Activated naive CD4-positive, alpha-beta T cell treated with anti-CD3 and anti-CD28 coated beads, Interleukin-2, amount 50 U/mL, for 24 hours (primary cell): ENCODE data around the gene GRID2.
"Not testable (repeated sequence)": the region's sequence is repeated elsewhere in the genome, so short reads cannot be mapped to it uniquely, and the experiment has no call there.

Experiments
- H3K27ac Mint-ChIP-seq: one replicate; pipeline ENCODE4 v1.8.0; 2021; ENCODE audit warnings: mild to moderate bottlenecking, mixed read lengths
- H3K27me3 Mint-ChIP-seq: one replicate; pipeline ENCODE4 v1.8.0; 2021; ENCODE audit warnings: mixed read lengths
- H3K36me3 Mint-ChIP-seq: one replicate; pipeline ENCODE4 v1.8.0; 2021; ENCODE audit warnings: mixed read lengths
- H3K4me1 Mint-ChIP-seq: one replicate; pipeline ENCODE4 v1.8.0; 2021; ENCODE audit warnings: mixed read lengths
- H3K4me3 Mint-ChIP-seq: one replicate; pipeline ENCODE4 v1.8.0; 2021; ENCODE audit warnings: mild to moderate bottlenecking, mixed read lengths
- H3K9me3 Mint-ChIP-seq: one replicate; pipeline ENCODE4 v1.8.0; 2021; ENCODE audit warnings: mixed read lengths

GRID2 gene

DNA sequence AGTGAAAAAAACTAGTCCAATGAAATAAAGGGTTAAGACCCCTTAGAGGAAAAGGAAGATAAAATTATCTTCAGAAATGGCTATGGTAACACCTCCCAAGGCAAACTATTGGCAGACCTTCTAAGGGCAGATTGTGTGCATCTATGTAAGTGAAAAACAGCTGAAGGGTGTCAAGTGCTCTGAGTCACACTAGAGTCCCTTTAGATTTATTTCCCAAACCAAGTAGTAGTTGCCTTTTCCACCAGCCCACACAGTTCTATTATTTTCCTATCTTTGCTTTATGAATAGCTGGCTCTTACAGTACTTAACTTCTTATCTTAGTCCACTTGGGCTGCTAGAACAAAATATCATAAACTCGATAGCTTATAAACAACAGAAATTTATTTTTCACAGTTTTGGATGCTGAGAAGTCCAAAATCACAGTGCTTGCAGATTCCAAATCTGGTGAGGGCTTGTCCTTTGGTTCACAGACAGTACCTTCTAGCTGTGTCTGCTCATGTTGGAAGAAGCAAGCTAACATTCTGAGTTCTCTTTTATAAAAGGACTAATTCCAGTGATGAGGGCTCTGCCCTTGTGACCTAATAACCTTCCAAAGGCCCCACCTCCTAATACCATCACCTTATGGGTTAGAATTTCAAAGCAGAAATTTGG lies 143.6 kb downstream of the GRID2 start:
- H3K4me1 Mint-ChIP-seq, result no peaks in the 10 kb centered on the region
- no peak overlapping the region for H3K4me3 Mint-ChIP-seq
- H3K27ac Mint-ChIP-seq, result no peak overlapping the region
- peaks cover 7% of the 10 kb centered on the region for H3K9me3 Mint-ChIP-seq
- H3K27me3 Mint-ChIP-seq, result no peaks in the 10 kb centered on the region
- no peaks in the 10 kb centered on the region for H3K36me3 Mint-ChIP-seq

DNA sequence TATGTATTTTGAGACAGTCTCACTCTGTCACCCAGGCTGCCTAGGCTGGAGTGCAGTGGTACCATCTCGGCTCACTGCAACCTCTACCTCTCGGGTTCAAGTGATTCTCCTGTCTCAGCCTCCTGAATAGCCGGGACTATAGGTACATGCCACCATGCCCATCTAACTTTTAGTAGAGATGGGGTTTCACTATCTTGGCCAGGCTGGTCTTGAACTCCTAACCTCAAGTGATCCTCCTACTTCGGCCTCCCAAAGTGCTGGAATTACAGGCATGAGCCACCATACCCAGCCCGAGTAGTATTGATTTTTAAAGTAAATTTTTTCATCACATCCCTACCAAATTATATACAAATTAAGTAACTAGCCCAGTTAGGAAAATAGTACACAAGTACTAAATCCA lies 144.4 kb downstream of the GRID2 start:
- not testable (repeated sequence) for H3K4me1 Mint-ChIP-seq, H3K9me3 Mint-ChIP-seq, H3K4me3 Mint-ChIP-seq, H3K27ac Mint-ChIP-seq, H3K27me3 Mint-ChIP-seq, H3K36me3 Mint-ChIP-seq

DNA sequence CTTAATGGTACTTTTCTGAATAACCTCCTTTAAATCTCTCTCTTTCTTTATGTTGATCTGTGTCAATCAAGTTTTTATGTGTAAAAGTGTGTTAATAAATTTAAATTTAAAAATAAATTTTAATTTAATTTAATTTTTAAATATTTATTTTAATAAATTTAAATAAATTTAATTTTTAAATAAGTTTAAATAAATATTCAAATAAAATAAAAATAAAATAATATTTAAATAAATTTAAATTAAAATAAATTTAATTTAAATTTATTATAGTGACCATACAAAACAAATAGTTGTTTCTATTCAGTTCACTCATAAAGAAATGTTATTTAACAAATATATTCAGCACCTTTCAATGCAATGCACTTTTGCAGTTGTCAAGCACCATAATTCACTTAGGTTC lies 146.9 kb downstream of the GRID2 start:
- no peaks in the 10 kb centered on the region for H3K9me3 Mint-ChIP-seq
- no peaks in the 10 kb centered on the region for H3K36me3 Mint-ChIP-seq
- no peaks in the 10 kb centered on the region for H3K27me3 Mint-ChIP-seq
- H3K27ac Mint-ChIP-seq, result no peak overlapping the region
- H3K4me3 Mint-ChIP-seq, result no peak overlapping the region
- H3K4me1 Mint-ChIP-seq, result no peaks in the 10 kb centered on the region

DNA sequence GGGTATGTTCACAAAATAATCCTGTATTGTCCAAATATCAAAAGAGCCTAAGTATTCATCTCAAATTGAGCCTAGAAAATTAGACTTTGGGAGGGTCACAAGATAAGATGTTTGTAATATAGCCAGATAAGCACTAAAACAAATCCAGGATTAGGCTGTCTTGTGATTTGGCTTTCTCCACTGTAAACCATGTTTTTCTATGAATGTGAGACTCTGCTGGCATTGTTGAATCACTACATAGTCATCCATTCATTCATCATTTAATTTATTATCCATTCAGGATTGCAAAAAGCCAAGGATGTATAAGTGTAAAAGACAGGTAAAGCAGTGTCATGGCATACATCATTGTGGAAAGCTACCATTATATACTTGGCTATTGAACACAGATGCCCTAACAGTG lies 148.0 kb downstream of the GRID2 start:
- Mint-ChIP-seq H3K4me3 (no peak overlapping the region), H3K27me3 (no peaks in the 10 kb centered on the region), H3K9me3 (no peaks in the 10 kb centered on the region), H3K4me1 (no peaks in the 10 kb centered on the region), H3K27ac (no peak overlapping the region), H3K36me3 (no peaks in the 10 kb centered on the region)

DNA sequence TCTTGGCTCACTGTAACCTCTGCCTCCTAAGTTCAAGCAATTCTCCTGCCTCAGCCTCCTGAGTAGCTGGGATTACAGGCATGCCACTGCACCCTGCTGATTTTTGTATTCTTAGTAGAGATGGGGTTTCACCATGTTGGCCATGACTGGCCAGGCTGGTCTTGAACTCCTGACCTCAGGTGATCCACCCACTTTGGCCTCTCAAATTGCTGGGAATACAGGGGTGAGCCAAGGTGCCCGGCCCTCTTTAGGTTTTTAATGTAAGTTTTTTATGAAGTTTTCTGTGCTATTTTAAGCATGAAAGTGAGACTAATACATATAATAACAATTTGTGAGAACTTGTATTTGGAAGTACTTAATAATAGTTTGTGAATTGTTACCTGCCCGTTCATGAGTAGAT lies 148.6 kb downstream of the GRID2 start:
- H3K27ac Mint-ChIP-seq, result not testable (repeated sequence)

GRCh38 chr4:92455329-92455839 lies 151.6 kb downstream of the GRID2 start:
- no peak overlapping the region for H3K27ac Mint-ChIP-seq
- H3K36me3 Mint-ChIP-seq, result no peaks in the 10 kb centered on the region
- H3K4me3 Mint-ChIP-seq, result no peak overlapping the region
- H3K9me3 Mint-ChIP-seq, result no peaks in the 10 kb centered on the region
- H3K27me3 Mint-ChIP-seq, result no peaks in the 10 kb centered on the region
- no peaks in the 10 kb centered on the region for H3K4me1 Mint-ChIP-seq

More for the DNA sequence above, 148.6 kb downstream of the GRID2 start:
- H3K9me3 Mint-ChIP-seq, H3K36me3 Mint-ChIP-seq, H3K27me3 Mint-ChIP-seq, H3K4me1 Mint-ChIP-seq, H3K4me3 Mint-ChIP-seq: not testable (repeated sequence)

DNA sequence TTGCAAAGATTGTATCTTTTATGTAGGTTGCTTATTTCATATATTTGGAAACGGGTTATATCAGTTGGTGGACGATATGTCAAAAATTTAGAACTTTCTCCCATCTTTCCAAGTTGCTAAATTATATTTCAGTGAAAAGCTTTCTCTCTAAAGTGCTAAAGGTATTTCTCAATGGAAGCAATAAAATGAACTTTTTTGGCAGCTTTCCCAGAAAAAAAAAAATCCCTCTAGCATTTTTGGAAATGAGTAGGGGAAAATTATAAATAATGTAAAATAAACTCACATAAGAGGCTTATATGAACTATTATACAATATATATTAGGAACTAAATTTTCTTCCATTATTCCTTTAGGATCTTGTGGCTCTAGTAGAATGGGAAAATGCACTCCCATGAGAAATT lies 152.2 kb downstream of the GRID2 start:
- Mint-ChIP-seq H3K4me1 (no peaks in the 10 kb centered on the region), H3K9me3 (no peaks in the 10 kb centered on the region), H3K27me3 (no peaks in the 10 kb centered on the region), H3K27ac (no peak overlapping the region), H3K4me3 (no peak overlapping the region), H3K36me3 (no peaks in the 10 kb centered on the region)

- Mint-ChIP-seq H3K4me1 (no peaks in the 10 kb centered on the region), H3K27me3 (no peaks in the 10 kb centered on the region), H3K9me3 (no peaks in the 10 kb centered on the region), H3K4me3 (no peak overlapping the region), H3K27ac (no peak overlapping the region), H3K36me3 (no peaks in the 10 kb centered on the region)
Measured at GRCh38 chr4:92461732-92462131, 158.0 kb downstream of the GRID2 start.

- Mint-ChIP-seq H3K36me3 (no peaks in the 10 kb centered on the region), H3K9me3 (no peaks in the 10 kb centered on the region), H3K27me3 (no peaks in the 10 kb centered on the region), H3K4me1 (no peaks in the 10 kb centered on the region), H3K27ac (no peak overlapping the region), H3K4me3 (no peak overlapping the region)
Measured at GRCh38 chr4:92477298-92477697, 173.5 kb downstream of the GRID2 start.

- H3K9me3 Mint-ChIP-seq, result peaks cover 13% of the 10 kb centered on the region
- no peak overlapping the region for H3K27ac Mint-ChIP-seq
- H3K4me3 Mint-ChIP-seq, result no peak overlapping the region
- no peaks in the 10 kb centered on the region for H3K4me1 Mint-ChIP-seq
- H3K36me3 Mint-ChIP-seq, result no peaks in the 10 kb centered on the region
- H3K27me3 Mint-ChIP-seq, result no peaks in the 10 kb centered on the region
Measured at GRCh38 chr4:92483341-92483740, 179.6 kb downstream of the GRID2 start.

GRCh38 chr4:92488496-92488895 lies 184.7 kb downstream of the GRID2 start:
- H3K27ac Mint-ChIP-seq, result no peak overlapping the region
- H3K27me3 Mint-ChIP-seq, result no peaks in the 10 kb centered on the region
- H3K4me3 Mint-ChIP-seq, result no peak overlapping the region
- H3K9me3 Mint-ChIP-seq, result peaks cover 18% of the 10 kb centered on the region
- H3K36me3 Mint-ChIP-seq, result no peaks in the 10 kb centered on the region
- H3K4me1 Mint-ChIP-seq, result no peaks in the 10 kb centered on the region

- H3K36me3 Mint-ChIP-seq, result no peaks in the 10 kb centered on the region
- H3K27me3 Mint-ChIP-seq, result no peaks in the 10 kb centered on the region
- peaks cover 5% of the 10 kb centered on the region for H3K9me3 Mint-ChIP-seq
- H3K27ac Mint-ChIP-seq, result no peak overlapping the region
- H3K4me1 Mint-ChIP-seq, result no peaks in the 10 kb centered on the region
- H3K4me3 Mint-ChIP-seq, result no peak overlapping the region
Measured at GRCh38 chr4:92497141-92497540, 193.4 kb downstream of the GRID2 start.

- no peak overlapping the region for H3K4me3 Mint-ChIP-seq
- H3K27me3 Mint-ChIP-seq, result no peaks in the 10 kb centered on the region
- H3K27ac Mint-ChIP-seq, result no peak overlapping the region
- H3K36me3 Mint-ChIP-seq, result no peaks in the 10 kb centered on the region
- no peaks in the 10 kb centered on the region for H3K4me1 Mint-ChIP-seq
- peaks cover 5% of the 10 kb centered on the region for H3K9me3 Mint-ChIP-seq
Measured at GRCh38 chr4:92501456-92501855, 197.7 kb downstream of the GRID2 start.

DNA sequence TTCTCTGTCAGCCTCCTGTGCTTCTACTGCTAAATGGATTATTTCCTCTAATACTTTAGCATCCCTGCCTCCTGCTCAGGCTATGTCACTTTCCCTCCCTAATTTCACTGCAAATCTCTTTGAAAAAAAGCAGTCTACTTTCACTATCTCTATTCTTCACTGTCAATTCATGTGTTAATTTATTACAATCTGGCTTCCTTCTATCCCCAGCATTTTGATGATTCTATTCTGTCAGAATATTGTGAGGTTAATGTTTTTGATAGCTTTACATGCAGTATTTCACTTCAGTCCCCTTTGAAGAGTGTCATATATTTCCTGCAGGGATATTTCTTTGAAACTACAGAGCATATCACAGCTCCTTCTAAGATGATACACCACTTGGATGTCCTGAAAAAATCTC lies 203.2 kb downstream of the GRID2 start:
- no peak overlapping the region for H3K4me3 Mint-ChIP-seq
- H3K36me3 Mint-ChIP-seq, result no peaks in the 10 kb centered on the region
- H3K27ac Mint-ChIP-seq, result no peak overlapping the region
- no peaks in the 10 kb centered on the region for H3K4me1 Mint-ChIP-seq
- no peaks in the 10 kb centered on the region for H3K27me3 Mint-ChIP-seq
- H3K9me3 Mint-ChIP-seq, result peaks cover 12% of the 10 kb centered on the region

DNA sequence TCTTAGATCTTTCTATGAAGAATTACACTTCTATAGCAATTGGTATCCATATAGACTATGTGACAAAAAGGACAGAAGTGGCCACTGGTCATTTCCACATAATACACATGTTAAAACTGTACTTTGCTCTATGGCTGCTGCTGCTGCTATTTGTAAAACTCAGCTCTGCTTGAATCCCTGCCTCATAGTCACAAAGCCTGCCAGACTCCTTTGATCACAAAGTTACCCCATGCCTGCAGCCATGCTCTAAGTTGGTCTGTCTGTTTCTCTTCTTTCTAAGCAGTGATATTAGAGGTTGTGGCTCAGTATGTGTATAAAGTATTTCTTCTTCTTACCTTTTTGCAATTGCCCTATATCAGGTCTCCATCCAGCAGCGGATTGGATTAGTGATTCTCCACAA lies 210.9 kb downstream of the GRID2 start:
- H3K9me3 Mint-ChIP-seq, result peaks cover 8% of the 10 kb centered on the region
- no peak overlapping the region for H3K27ac Mint-ChIP-seq
- no peaks in the 10 kb centered on the region for H3K4me1 Mint-ChIP-seq
- no peaks in the 10 kb centered on the region for H3K27me3 Mint-ChIP-seq
- no peak overlapping the region for H3K4me3 Mint-ChIP-seq
- H3K36me3 Mint-ChIP-seq, result no peaks in the 10 kb centered on the region

GRCh38 chr4:92516450-92516849 lies 212.7 kb downstream of the GRID2 start:
- Mint-ChIP-seq H3K4me1 (no peaks in the 10 kb centered on the region), H3K27me3 (no peaks in the 10 kb centered on the region), H3K9me3 (peaks cover 5% of the 10 kb centered on the region), H3K27ac (no peak overlapping the region), H3K4me3 (no peak overlapping the region), H3K36me3 (no peaks in the 10 kb centered on the region)

GRCh38 chr4:92519727-92520126 lies 216.0 kb downstream of the GRID2 start:
- Mint-ChIP-seq H3K27me3 (no peaks in the 10 kb centered on the region), H3K36me3 (no peaks in the 10 kb centered on the region), H3K27ac (no peak overlapping the region), H3K4me1 (no peaks in the 10 kb centered on the region), H3K9me3 (peaks cover 5% of the 10 kb centered on the region), H3K4me3 (no peak overlapping the region)
